Breast epithelium (tissue), 4 donors: ENCODE results near the gene EMC10. TPM values are rescaled to one million over a fixed set of nuclear protein-coding genes. Genes with fewer than 3 reads are reported as not detected.

ENCODE experiments used
- DNase-seq, 2 donors: peaks; one replicate each; pipeline ENCODE4 v3.0.0-alpha.2; 2019; ENCODE audit warnings: low spot score in 2 of 2
- H3K27ac ChIP-seq, 2 donors: fragments of 200-600 bp; sonication (generic) in 1 of 2; one replicate each; pipeline ENCODE4 v1.5.1; 2016 to 2019; ENCODE audit warnings: mild to moderate bottlenecking in 1 of 2
- H3K27me3 ChIP-seq, 2 donors: fragments of 200-600 bp; sonication (generic) in 1 of 2; one replicate each; pipeline versions ENCODE4 v1.5.1 to v1.6.0; 2017 to 2019; ENCODE audit warnings: control low read depth in 1 of 2, mild to moderate bottlenecking in 1 of 2
- H3K36me3 ChIP-seq: fragments of 200-600 bp; one replicate; pipeline ENCODE4 v1.5.1; 2019
- H3K4me1 ChIP-seq, 2 donors: fragments of 200-600 bp; sonication (generic); one replicate each; pipeline ENCODE4 v1.5.1; 2016 to 2019; ENCODE audit warnings: control low read depth in 1 of 2
- H3K4me3 ChIP-seq, 3 donors: fragments of 200-600 bp; sonication (generic); 1 replicate in 2 of 3; 2 replicates in 1 of 3; pipeline ENCODE4 v1.5.1; 2016 to 2019; ENCODE audit warnings: mild to moderate bottlenecking in 3 of 3, moderate library complexity in 2 of 3
- H3K9me3 ChIP-seq, 2 donors: fragments of 200-600 bp; sonication (generic) in 1 of 2; one replicate each; pipeline ENCODE4 v1.5.1; 2016 to 2019; ENCODE audit warnings: control low read depth in 1 of 2
- CTCF ChIP-seq, 3 donors: fragments of 450-650 bp; IDR thresholded peaks; one replicate each; pipeline ENCODE4 v1.5.1; 2016 to 2017; ENCODE audit warnings: antibody characterized with exemption in 3 of 3, mild to moderate bottlenecking in 3 of 3, moderate library complexity in 3 of 3
- POLR2A ChIP-seq: fragments of 450-650 bp; IDR thresholded peaks from one replicate; pipeline ENCODE4 v1.6.1; 2016; ENCODE audit warnings: antibody characterized with exemption, mild to moderate bottlenecking, moderate library complexity
- POLR2AphosphoS5 ChIP-seq, 3 donors: sonication (generic); formaldehyde crosslinking; IDR thresholded peaks; one replicate each; pipeline ENCODE4 v1.6.1; 2017; ENCODE audit warnings: antibody characterized with exemption in 3 of 3
- intact Hi-C: fragments of 100-400 bp; cut with DNase I; formaldehyde crosslinking; loops from one replicate; pipeline ENCODE4 v1.15.1; 2023; ENCODE audit warnings: low total_unique reads
- total RNA-seq, 3 donors: library from RNA; depleted of rRNA; stranded (reverse); fragments of >200 nt; gene quantifications; one replicate each; pipeline ENCODE4 v1.1.0, GENCODE V29; 2016

The EMC10 gene
- total RNA-seq, 3 donors from 2014 or later, result 38.0 to 78.2 (median 64.6) TPM

DNA sequence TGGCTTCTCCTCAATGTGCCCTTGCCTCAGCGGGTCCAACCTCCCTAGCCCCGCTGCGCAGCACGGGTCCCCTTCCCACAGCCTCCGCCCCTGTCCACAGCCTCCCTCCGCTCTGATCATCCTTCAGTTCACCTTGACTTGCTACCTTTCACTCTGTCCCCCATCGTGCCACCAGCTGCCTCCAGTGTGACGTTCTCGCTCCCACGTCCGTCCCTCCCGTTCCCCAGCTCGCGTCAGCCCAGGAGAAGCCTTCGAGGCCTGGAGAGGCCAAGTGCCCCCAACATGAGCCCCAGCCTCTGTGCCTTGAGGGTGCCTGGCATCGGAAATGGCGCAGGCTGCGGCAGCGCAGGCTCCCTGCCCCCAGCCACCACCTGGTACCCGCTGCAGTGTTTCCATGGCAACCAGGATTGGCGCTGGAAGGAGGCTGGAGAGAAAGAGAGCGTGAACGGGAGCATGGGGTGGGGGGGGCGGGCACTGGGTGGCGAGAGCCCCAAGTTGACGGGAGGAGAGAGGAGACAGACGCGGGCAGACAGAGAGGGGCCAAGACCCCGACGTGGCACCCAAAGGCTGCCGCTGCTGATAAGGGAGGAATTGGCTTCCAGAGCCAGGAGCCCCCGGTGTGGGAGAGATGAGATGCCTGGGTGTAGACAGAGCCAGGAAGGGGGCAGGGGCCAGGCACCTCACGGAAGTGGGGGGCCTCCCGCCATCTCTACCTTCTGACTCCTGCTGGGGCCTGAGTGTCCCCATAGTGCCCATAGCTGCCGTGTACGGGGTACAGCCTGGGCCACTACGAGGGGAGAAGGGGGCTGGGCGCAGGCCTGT, 38.2 kb downstream of the EMC10 start:
- no peak overlapping the region for H3K4me3 ChIP-seq
- intact Hi-C loops, result no loop called here
- no peaks in the 10 kb centered on the region for H3K36me3 ChIP-seq
- H3K27ac ChIP-seq, result no peak overlapping the region
- H3K27me3 ChIP-seq, result peaks cover 0 to 26% of the 10 kb centered on the region in 2 donors
- H3K9me3 ChIP-seq, result no peaks in the 10 kb centered on the region
- no peak for TF ChIP-seq POLR2A
- TF ChIP-seq CTCF (IDR thresholded peaks at IDR 0.05), result no peak
- no peak for DNase-seq
- H3K4me1 ChIP-seq, result peaks cover 7% of the 10 kb centered on the region in 2 donors

DNA sequence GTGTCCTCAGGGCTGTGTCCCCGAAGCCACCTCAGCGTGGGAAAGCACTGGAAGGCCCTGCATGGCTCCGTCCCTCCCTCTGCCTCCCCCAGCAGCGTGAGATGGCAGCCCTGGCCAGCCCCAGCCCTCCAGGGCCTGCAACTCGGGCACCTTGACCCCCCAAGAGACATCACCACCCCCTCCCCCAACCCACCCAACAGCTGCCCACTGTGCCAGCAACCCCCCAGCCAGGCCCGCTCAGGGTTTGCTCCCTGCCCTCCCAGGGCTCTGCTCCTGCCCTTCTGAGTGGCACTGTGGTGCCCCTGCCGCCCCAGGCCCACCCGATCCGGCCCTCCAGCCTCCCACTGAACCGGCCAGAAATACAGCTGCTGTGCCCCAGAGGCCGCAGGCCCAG, 38.9 kb downstream of the EMC10 start:
- Histone ChIP-seq H3K36me3 (no peaks in the 10 kb centered on the region), H3K27ac (no peak overlapping the region), H3K9me3 (no peaks in the 10 kb centered on the region), H3K4me3 (no peak overlapping the region), H3K4me1 (peaks cover 5 to 6% of the 10 kb centered on the region in 2 donors), H3K27me3 (peaks cover 0 to 26% of the 10 kb centered on the region in 2 donors)
- TF ChIP-seq POLR2A, result no peak
- TF ChIP-seq POLR2AphosphoS5 (IDR thresholded peaks at IDR 0.05), result no peak
- no peak for TF ChIP-seq CTCF (IDR thresholded peaks at IDR 0.05)
- intact Hi-C loops, result no loop called here
- no peak for DNase-seq

DNA sequence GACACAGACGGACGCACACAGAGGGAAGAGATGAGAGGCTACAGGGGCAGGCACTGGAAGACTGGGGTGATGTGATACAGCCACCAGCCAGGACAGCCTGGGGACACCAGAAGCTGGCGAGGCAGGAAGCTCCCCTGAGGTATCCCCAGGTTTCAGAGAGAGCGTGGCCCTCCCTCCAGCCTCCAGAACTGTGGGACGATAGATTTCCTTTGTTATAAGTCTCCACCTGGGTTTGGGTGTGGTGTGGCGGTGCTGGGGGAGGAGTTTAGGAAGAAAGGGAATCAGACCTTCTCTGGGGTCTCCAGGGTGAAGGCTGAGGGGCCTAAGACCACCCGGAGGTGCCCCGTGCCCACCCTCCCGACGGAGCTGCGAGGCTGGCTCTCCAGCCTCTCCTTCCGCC, 40.1 kb downstream of the EMC10 start:
- intact Hi-C loops, result no loop called here
- TF ChIP-seq POLR2AphosphoS5 (IDR thresholded peaks at IDR 0.05) (no peak), POLR2A (no peak), CTCF (IDR thresholded peaks at IDR 0.05) (no peak)
- Histone ChIP-seq H3K9me3 (no peaks in the 10 kb centered on the region), H3K4me1 (no peaks in the 10 kb centered on the region), H3K27ac (no peak overlapping the region), H3K27me3 (peaks cover 0 to 26% of the 10 kb centered on the region in 2 donors), H3K36me3 (no peaks in the 10 kb centered on the region), H3K4me3 (no peak overlapping the region)
- no peak for DNase-seq

DNA sequence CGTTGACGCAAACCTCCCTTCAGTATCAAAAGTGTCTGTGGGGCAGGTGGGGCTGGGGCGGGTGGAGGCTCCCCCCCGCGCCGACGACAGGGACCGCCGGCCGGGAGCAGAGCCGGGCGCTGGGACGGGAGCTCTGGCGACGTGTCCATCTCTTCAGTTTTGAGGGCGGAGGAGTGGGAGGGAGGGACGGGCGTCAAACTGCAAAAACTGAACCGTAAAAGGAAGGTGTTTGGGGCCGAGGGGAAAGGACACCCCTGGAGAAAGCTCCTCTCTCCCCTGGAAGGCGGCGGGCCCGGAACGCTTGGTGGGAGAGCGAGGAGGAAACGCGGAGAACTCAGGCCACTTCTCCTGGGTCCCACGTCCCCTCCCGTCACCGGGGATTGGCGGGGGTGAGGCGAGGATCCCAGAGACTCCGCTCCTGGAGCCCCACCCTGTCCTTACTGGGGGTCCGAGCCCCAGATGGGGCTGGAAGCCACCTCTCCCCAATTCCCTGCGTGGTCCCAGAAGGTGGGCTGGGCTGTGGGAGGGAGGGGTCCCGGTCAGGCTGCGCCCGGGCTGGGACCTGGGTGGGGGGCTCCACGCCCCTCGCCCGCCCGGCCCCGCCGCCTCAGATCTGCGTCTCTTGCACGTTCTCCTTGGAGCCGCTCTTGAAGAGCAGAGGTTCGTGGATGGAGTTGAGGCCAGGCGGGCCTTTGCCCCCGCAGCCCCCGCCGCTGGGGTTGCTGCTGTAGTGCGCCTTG, 40.8 kb downstream of the EMC10 start:
- no peaks in the 10 kb centered on the region for H3K9me3 ChIP-seq
- DNase-seq, result no peak
- no peaks in the 10 kb centered on the region for H3K4me1 ChIP-seq
- TF ChIP-seq CTCF (IDR thresholded peaks at IDR 0.05) (no peak), POLR2A (no peak), POLR2AphosphoS5 (IDR thresholded peaks at IDR 0.05) (no peak)
- H3K27me3 ChIP-seq, result peaks cover 0 to 26% of the 10 kb centered on the region in 2 donors
- no peak overlapping the region for H3K4me3 ChIP-seq
- H3K36me3 ChIP-seq, result no peaks in the 10 kb centered on the region
- H3K27ac ChIP-seq, result no peak overlapping the region
- intact Hi-C loops, result no loop called here

- intact Hi-C loops, result no loop called here
- no peak overlapping the region for H3K4me3 ChIP-seq
- no peak overlapping the region for H3K27ac ChIP-seq
- TF ChIP-seq POLR2A (no peak), CTCF (IDR thresholded peaks at IDR 0.05) (no peak), POLR2AphosphoS5 (IDR thresholded peaks at IDR 0.05) (no peak)
- H3K36me3 ChIP-seq, result no peaks in the 10 kb centered on the region
- peaks cover 0 to 26% of the 10 kb centered on the region in 2 donors for H3K27me3 ChIP-seq
- H3K4me1 ChIP-seq, result no peaks in the 10 kb centered on the region
- no peaks in the 10 kb centered on the region for H3K9me3 ChIP-seq
- no peak for DNase-seq
Measured at GRCh38 chr19:50517704-50518075, 41.4 kb downstream of the EMC10 start.
